Endothelial cell of umbilical vein (primary cell): Measurements from ENCODE around the gene BGN. TPM values are rescaled to one million over a fixed set of nuclear protein-coding genes. Genes with fewer than 3 reads are reported as not detected.

ENCODE experiments used
- BruUV-seq: library from RNA; stranded (reverse); fragments of 400-500 nt; replicated peaks from 2 replicates; lab custom pipeline; 2021; lab: Mats Ljungman, UMichigan
- CTCF ChIA-PET: fragments of 300-600, 350-600 bp; sonication (Branson Sonifier 250); formaldehyde crosslinking; loops from one replicate; lab custom pipeline; 2021; ENCODE audit warnings: antibody characterized with exemption, inconsistent platforms; lab: Charles Lee
- POLR2A ChIA-PET: fragments of 300-600, 350-600 bp; sonication (Branson Sonifier 250); formaldehyde crosslinking; loops from one replicate; lab custom pipeline; 2021; ENCODE audit warnings: antibody characterized with exemption, inconsistent platforms; lab: Charles Lee
- DNase-seq: peaks from one replicate; pipeline ENCODE4 v3.0.0-alpha.2; 2011; ENCODE audit warnings: low read depth, low spot score
- FAIRE-seq: peaks from 2 replicates; lab custom pipeline; 2011; peaks lifted over from hg19 to GRCh38; lab: Jason Lieb, UNC
- H2AFZ ChIP-seq: 2 replicates; pipeline ENCODE4 v1.6.0; 2012; ENCODE audit warnings: low read depth, low read length, control low read depth, inconsistent platforms
- H3K27ac ChIP-seq: 2 replicates; pipeline ENCODE4 v1.5.1; 2011; ENCODE audit warnings: low read depth, mild to moderate bottlenecking, control low read depth, low read length, moderate library complexity; ENCODE audit not compliant: insufficient read depth
- H3K27me3 ChIP-seq, 2 experiments: 2 replicates each; pipeline versions ENCODE4 v1.6.0 to v1.6.1; 2011; ENCODE audit warnings: low read length in 2 of 2, mixed read lengths in 1 of 2; ENCODE audit not compliant: control insufficient read depth in 2 of 2, insufficient read depth in 2 of 2
- H3K36me3 ChIP-seq, 2 experiments: 2 replicates in 1 of 2; 3 replicates in 1 of 2; pipeline ENCODE4 v1.5.1; 2011; ENCODE audit warnings: low read length in 2 of 2, mild to moderate bottlenecking in 1 of 2, moderate library complexity in 1 of 2; ENCODE audit not compliant: control insufficient read depth in 2 of 2, insufficient read depth in 2 of 2; ENCODE audit errors: extremely low read depth in 1 of 2
- H3K4me1 ChIP-seq: 3 replicates; pipeline ENCODE4 v1.5.1; 2011; ENCODE audit warnings: mild to moderate bottlenecking, low read length; ENCODE audit not compliant: control insufficient read depth, insufficient read depth; ENCODE audit errors: extremely low read depth
- H3K4me2 ChIP-seq: 2 replicates; pipeline ENCODE4 v1.6.1; 2011; ENCODE audit warnings: low read length, control low read depth, mixed read lengths; ENCODE audit not compliant: insufficient read depth
- H3K4me3 ChIP-seq, 3 experiments: fragments of 200-600 bp in 1 of 3; sonication (generic), shearing (Covaris generic) in 1 of 3; replicated peaks in 1 of 3; 2 replicates each; pipeline ENCODE4 v1.5.1; 2011 to 2016; ENCODE audit warnings: control low read depth in 3 of 3, low read length in 3 of 3, mild to moderate bottlenecking in 2 of 3, inconsistent platforms in 1 of 3, low read depth in 1 of 3, moderate library complexity in 1 of 3; ENCODE audit not compliant: insufficient read depth in 1 of 3
- H3K79me2 ChIP-seq: 2 replicates; pipeline ENCODE4 v1.6.0; 2012; ENCODE audit warnings: low read length, inconsistent platforms; ENCODE audit not compliant: control insufficient read depth, insufficient read depth
- H3K9ac ChIP-seq: replicated peaks from 2 replicates; pipeline ENCODE3; 2011; ENCODE audit warnings: low read length, control low read depth; ENCODE audit not compliant: insufficient read depth; ENCODE audit errors: extremely low read depth
- H3K9me1 ChIP-seq: replicated peaks from 3 replicates; pipeline ENCODE4 v1.6.0; 2011; ENCODE audit warnings: mild to moderate bottlenecking, low read length; ENCODE audit not compliant: control insufficient read depth, insufficient read depth; ENCODE audit errors: extremely low read depth
- H3K9me3 ChIP-seq: replicated peaks from 2 replicates; pipeline ENCODE4 v1.5.1; 2012; ENCODE audit warnings: low read length, inconsistent platforms; ENCODE audit not compliant: control insufficient read depth, insufficient read depth
- H4K20me1 ChIP-seq: replicated peaks from 2 replicates; pipeline ENCODE3; 2011; ENCODE audit warnings: mild to moderate bottlenecking, low read length; ENCODE audit not compliant: control insufficient read depth, insufficient read depth; ENCODE audit errors: extremely low read depth
- EZH2 ChIP-seq: IDR thresholded peaks from 2 replicates; pipeline ENCODE4 v1.6.1; 2012; ENCODE audit warnings: borderline replicate concordance, low read depth, mild to moderate bottlenecking, moderate library complexity, low read length, inconsistent platforms; ENCODE audit not compliant: severe bottlenecking
- FOS ChIP-seq: IDR thresholded peaks from 2 replicates; pipeline ENCODE4 v1.6.1; 2011; ENCODE audit warnings: mild to moderate bottlenecking, low read length, moderate library complexity, borderline replicate concordance; ENCODE audit not compliant: insufficient read depth
- GATA2 ChIP-seq: IDR thresholded peaks from 2 replicates; pipeline ENCODE4 v1.7.0; 2011; ENCODE audit warnings: low read depth, mild to moderate bottlenecking, moderate library complexity, mixed read lengths, low read length; ENCODE audit not compliant: insufficient read length, insufficient read depth
- JUN ChIP-seq: IDR thresholded peaks from 2 replicates; pipeline ENCODE4 v1.6.1; 2011; ENCODE audit warnings: borderline replicate concordance, low read depth; ENCODE audit not compliant: insufficient read length, insufficient read depth
- MYC ChIP-seq: IDR thresholded peaks from one replicate; pipeline ENCODE4 v1.6.1; 2011; ENCODE audit warnings: mild to moderate bottlenecking, low read depth, low read length
- POLR2A ChIP-seq: IDR thresholded peaks from 2 replicates; pipeline ENCODE4 v1.6.1; 2012; ENCODE audit warnings: low read depth, mild to moderate bottlenecking, control low read depth, low read length
- POLR2AphosphoS5 ChIP-seq: IDR thresholded peaks from 2 replicates; pipeline ENCODE4 v1.6.1; 2012; ENCODE audit warnings: low read depth, mild to moderate bottlenecking, control low read depth, low read length, moderate library complexity; ENCODE audit not compliant: insufficient read depth
- dilution Hi-C: fragments of 300-500 bp; cut with MboI; formaldehyde crosslinking; loops from one replicate; pipeline ENCODE4 v1.15.0; 2019; ENCODE audit warnings: low sequenced_read_pairs; ENCODE audit not compliant: extremely low pct_ligation_motif_present
- intact Hi-C: fragments of 100-400 bp; cut with micrococcal nuclease; formaldehyde crosslinking; loops from one replicate; pipeline ENCODE4 v1.10.0; 2022
- polyA plus RNA-seq, 4 experiments: library from polyadenylated mRNA; depleted of rRNA in 3 of 4; stranded (reverse) in 3 of 4; unstranded in 1 of 4; fragments of >200 nt; gene quantifications; 2 replicates each; pipeline versions ENCODE4 v1.2.1 to v1.2.3, GENCODE V29; 2011 to 2012; ENCODE audit warnings: missing spikeins in 1 of 4
- total RNA-seq: library from RNA; stranded (reverse); gene quantifications from 2 replicates; pipeline ENCODE4 v1.2.3, GENCODE V29; 2021
- TF ChIP-seq, protein P1 (sequence below): IDR thresholded peaks from 2 replicates; pipeline ENCODE4 v1.6.1; 2011; ENCODE audit not compliant: insufficient read depth, insufficient read length
- TF ChIP-seq, protein P2 (sequence below), 2 donors: IDR thresholded peaks; 1 replicate in 1 of 2; 2 replicates in 1 of 2; pipeline ENCODE4 v1.5.1; 2011; ENCODE audit warnings: low read length in 2 of 2, mild to moderate bottlenecking in 2 of 2, moderate library complexity in 2 of 2, control low read depth in 1 of 2, inconsistent platforms in 1 of 2, low read depth in 1 of 2; ENCODE audit not compliant: insufficient read depth in 1 of 2; ENCODE audit errors: extremely low read depth in 1 of 2

The BGN gene
- total and polyA plus RNA-seq, 2 donors (not counting 3 experiments of a cell fraction or from before 2014, with no cell fraction given) = 479 to 879 TPM

DNA sequence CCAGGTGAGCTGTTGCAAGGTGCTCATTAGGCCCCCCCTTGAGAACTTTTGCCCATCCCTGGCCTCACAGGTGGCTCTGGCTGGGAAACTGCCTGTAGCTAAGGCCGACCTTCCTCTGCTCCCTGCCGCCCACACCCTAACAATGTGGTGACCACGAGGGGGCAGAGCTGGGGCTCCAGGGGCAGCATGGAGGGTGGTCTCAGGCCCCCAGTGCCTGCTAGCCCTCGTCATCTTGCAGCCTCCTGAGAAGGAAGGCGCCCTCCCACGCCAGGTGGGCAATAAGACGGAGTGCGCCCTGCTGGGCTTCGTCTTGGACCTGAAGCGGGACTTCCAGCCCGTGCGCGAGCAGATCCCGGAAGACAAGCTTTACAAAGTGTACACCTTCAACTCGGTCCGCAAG, 55.0 kb downstream of the BGN start:
- no peaks in the 10 kb centered on the region for H3K9me1 ChIP-seq
- DNase-seq (no peak), FAIRE-seq (no peak)
- TF ChIP-seq POLR2AphosphoS5 (no peak), FOS (no peak), EZH2 (no peak), MYC (no peak), JUN (no peak), POLR2A (no peak), GATA2 (no peak)
- TF ChIP-seq, protein P1, sequence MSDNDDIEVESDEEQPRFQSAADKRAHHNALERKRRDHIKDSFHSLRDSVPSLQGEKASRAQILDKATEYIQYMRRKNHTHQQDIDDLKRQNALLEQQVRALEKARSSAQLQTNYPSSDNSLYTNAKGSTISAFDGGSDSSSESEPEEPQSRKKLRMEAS = no peak
- TF ChIP-seq, protein P2, sequence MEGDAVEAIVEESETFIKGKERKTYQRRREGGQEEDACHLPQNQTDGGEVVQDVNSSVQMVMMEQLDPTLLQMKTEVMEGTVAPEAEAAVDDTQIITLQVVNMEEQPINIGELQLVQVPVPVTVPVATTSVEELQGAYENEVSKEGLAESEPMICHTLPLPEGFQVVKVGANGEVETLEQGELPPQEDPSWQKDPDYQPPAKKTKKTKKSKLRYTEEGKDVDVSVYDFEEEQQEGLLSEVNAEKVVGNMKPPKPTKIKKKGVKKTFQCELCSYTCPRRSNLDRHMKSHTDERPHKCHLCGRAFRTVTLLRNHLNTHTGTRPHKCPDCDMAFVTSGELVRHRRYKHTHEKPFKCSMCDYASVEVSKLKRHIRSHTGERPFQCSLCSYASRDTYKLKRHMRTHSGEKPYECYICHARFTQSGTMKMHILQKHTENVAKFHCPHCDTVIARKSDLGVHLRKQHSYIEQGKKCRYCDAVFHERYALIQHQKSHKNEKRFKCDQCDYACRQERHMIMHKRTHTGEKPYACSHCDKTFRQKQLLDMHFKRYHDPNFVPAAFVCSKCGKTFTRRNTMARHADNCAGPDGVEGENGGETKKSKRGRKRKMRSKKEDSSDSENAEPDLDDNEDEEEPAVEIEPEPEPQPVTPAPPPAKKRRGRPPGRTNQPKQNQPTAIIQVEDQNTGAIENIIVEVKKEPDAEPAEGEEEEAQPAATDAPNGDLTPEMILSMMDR (IDR thresholded peaks at IDR 0.05; ENCODE audit: extremely low read depth in 1 of 2, insufficient read depth in 1 of 2, low read depth in 1 of 2, low read length in 2 of 2) = no peak
- no TSS peak for BruUV-seq
- H3K4me3 ChIP-seq = no peak overlapping the region
- intact Hi-C loops (no loop called here), dilution Hi-C loops (no loop called here)
- no peak overlapping the region for H3K27ac ChIP-seq
- ChIA-PET CTCF (interaction anchor here (2.3 to 9.1 kb wide), 2 partner anchors 10 to 118 kb away, joined by 5 to 89 read pairs; no protein-coding TSS in a partner anchor), POLR2A (interaction anchor here (0.7 kb wide), 1 partner anchor 49 kb away, joined by 3 read pairs; the partner anchor contains the start of gene CCNQ)
- H3K27me3 ChIP-seq = no peaks in the 10 kb centered on the region
- H3K79me2 ChIP-seq = no peaks in the 10 kb centered on the region
- no peak overlapping the region for H2AFZ ChIP-seq
- H3K4me2 ChIP-seq = no peak overlapping the region
- H3K4me1 ChIP-seq = no peaks in the 10 kb centered on the region
- no peak overlapping the region for H3K9ac ChIP-seq
- no peaks in the 10 kb centered on the region for H3K36me3 ChIP-seq
- no peaks in the 10 kb centered on the region for H3K9me3 ChIP-seq
- H4K20me1 ChIP-seq = no peaks in the 10 kb centered on the region
